ENCODE results near the gene SYT2.
"Not testable (repeated sequence)": the region's sequence is repeated elsewhere in the genome, so short reads cannot be mapped to it uniquely, and the experiment has no call there.

DNA sequence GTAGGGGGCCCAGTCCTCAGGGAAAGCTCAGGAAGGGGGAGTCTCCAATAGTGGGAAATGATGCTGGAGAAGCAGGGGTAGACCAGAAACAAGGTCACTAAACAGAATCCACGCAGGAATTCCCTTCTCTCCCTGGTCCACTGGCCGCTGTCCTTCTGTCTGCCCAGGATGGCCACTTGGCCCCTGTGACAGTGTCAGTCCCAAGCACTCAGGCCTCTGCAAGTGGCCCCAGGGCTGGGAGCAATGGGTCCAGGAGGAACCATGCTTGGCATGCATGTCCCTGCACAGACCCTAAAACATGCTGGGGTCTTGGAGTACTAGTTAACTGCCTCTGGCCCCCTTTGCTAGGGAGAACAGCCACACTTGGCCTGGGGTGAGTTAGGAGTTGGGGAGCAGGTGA, 90.2 kb downstream of the SYT2 start:
- not testable (repeated sequence) for TF ChIP-seq POLR2AphosphoS5, EP300 (IDR thresholded peaks at IDR 0.05)
- TF ChIP-seq, protein P1, sequence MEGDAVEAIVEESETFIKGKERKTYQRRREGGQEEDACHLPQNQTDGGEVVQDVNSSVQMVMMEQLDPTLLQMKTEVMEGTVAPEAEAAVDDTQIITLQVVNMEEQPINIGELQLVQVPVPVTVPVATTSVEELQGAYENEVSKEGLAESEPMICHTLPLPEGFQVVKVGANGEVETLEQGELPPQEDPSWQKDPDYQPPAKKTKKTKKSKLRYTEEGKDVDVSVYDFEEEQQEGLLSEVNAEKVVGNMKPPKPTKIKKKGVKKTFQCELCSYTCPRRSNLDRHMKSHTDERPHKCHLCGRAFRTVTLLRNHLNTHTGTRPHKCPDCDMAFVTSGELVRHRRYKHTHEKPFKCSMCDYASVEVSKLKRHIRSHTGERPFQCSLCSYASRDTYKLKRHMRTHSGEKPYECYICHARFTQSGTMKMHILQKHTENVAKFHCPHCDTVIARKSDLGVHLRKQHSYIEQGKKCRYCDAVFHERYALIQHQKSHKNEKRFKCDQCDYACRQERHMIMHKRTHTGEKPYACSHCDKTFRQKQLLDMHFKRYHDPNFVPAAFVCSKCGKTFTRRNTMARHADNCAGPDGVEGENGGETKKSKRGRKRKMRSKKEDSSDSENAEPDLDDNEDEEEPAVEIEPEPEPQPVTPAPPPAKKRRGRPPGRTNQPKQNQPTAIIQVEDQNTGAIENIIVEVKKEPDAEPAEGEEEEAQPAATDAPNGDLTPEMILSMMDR (IDR thresholded peaks at IDR 0.05), result not testable (repeated sequence)
